Vagina (tissue), 2 donors: ENCODE results near the gene TAC4.

Source experiments
- POLR2AphosphoS5 ChIP-seq, 2 donors: sonication (generic); formaldehyde crosslinking; IDR thresholded peaks; one replicate each; pipeline ENCODE4 v1.9.0; 2017; ENCODE audit warnings: antibody characterized with exemption in 2 of 2, mild to moderate bottlenecking in 2 of 2, low read depth in 1 of 2; ENCODE audit not compliant: insufficient read depth in 1 of 2
- TF ChIP-seq, protein P1 (sequence below), 3 experiments: fragments of 450-650 bp in 2 of 3; fragments of 200-600 bp in 1 of 3; sonication (generic) in 1 of 3; IDR thresholded peaks; one replicate each; pipeline ENCODE4 v1.5.1; 2017 to 2019; ENCODE audit warnings: antibody characterized with exemption in 3 of 3, mild to moderate bottlenecking in 2 of 3, moderate library complexity in 2 of 3

DNA sequence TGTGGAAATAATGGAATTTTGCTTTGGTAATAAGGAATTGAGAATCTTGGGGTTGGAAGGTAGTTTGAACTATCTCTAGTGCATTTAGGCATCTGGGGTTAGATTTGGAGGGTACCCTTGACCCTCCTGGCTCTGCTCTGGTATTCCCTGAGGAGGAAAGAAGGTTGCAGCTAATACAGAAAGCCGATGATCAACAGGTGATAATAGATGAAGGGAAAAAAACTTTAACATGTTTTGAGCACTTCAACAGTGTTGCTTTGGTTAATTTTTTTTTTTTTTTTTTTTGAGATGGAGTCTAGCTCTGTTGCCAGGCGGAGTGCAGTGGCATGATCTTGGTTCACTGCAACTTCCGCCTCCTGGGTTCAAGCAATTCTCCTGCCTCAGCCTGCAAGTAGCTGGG lies 54.6 kb downstream of the TAC4 start:
- no peak for TF ChIP-seq POLR2AphosphoS5 (IDR thresholded peaks at IDR 0.05; ENCODE audit: insufficient read depth in 1 of 2, low read depth in 1 of 2)
- TF ChIP-seq, protein P1, sequence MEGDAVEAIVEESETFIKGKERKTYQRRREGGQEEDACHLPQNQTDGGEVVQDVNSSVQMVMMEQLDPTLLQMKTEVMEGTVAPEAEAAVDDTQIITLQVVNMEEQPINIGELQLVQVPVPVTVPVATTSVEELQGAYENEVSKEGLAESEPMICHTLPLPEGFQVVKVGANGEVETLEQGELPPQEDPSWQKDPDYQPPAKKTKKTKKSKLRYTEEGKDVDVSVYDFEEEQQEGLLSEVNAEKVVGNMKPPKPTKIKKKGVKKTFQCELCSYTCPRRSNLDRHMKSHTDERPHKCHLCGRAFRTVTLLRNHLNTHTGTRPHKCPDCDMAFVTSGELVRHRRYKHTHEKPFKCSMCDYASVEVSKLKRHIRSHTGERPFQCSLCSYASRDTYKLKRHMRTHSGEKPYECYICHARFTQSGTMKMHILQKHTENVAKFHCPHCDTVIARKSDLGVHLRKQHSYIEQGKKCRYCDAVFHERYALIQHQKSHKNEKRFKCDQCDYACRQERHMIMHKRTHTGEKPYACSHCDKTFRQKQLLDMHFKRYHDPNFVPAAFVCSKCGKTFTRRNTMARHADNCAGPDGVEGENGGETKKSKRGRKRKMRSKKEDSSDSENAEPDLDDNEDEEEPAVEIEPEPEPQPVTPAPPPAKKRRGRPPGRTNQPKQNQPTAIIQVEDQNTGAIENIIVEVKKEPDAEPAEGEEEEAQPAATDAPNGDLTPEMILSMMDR (IDR thresholded peaks at IDR 0.05) = no peak
